ENCODE results near the gene CATSPERD. TPM values are rescaled to one million over a fixed set of nuclear protein-coding genes. Genes with fewer than 3 reads are reported as not detected.
"Not testable (repeated sequence)": the region's sequence is repeated elsewhere in the genome, so short reads cannot be mapped to it uniquely, and the experiment has no call there.

Gene CATSPERD
- total RNA-seq, 1 experiment from 2014 or later = not detected

DNA sequence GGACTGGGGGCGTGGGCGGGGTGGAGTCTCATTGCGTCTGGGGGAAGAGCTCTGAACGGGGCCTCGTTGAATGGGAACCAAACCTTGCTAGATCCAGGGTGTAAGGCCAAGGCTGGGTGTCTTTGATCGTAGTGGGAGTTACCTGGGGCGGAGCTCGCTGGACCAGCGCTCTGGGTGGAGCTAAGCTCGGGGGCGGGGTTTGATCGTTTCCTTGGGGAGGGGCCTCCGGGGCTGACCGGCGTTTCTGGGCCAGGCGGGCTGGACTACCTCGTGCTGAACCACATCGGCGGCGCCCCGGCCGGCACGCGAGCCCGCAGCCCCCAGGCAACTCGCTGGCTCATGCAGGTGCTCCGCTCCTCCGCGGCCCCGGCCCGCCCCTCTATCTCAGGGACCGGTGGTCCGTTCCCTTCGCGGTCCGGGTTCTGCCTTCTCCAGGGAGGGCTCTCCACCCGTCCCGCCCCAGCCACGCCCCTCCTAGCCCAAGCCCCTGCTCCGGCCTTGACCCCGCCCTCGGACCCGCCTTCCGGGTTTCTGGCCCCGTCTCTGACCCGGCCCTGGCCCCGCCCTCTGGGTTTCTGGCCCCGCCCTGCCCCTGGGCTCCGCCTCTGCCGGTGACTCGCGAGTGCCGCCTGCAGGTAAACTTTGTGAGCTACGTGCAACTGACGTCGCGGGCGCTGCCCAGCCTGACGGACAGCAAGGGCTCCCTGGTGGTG lies 33.6 kb upstream of the CATSPERD start:
- DNase-seq (ENCODE audit: low spot score) = peak; percentile 81

DNA sequence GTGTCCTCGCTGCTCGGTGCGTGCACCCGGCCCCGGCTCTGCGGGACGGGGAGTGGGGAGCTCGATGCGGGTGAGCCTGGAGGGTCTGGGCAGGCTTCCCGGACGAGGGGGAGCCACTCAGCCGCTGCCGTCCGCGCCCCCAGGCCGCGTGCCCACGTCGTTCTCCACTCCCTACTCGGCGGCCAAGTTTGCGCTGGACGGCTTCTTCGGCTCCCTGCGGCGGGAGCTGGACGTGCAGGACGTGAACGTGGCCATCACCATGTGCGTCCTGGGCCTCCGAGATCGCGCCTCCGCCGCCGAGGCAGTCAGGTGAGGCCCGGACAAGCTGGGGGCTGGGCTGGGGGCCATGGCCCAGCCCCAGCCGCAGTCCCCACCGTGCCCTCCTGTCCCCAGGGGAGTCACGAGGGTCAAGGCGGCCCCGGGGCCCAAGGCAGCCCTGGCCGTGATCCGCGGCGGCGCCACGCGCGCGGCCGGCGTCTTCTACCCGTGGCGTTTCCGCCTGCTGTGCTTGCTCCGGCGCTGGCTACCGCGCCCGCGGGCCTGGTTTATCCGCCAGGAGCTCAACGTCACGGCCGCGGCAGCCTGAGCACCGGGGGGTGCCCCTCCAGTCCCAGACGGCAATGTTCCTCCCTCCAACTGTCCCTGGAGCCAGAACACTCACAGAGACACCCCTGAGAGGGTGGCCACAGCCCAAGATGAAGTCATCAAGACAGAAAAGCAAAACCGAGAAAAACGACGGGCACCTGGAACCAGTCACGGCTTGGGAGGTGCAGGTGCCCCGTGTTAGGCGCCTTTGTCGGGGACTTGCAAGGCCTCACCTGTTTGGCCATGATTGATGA lies 32.9 kb upstream of the CATSPERD start:
- no peak for DNase-seq (ENCODE audit: low spot score)

DNA sequence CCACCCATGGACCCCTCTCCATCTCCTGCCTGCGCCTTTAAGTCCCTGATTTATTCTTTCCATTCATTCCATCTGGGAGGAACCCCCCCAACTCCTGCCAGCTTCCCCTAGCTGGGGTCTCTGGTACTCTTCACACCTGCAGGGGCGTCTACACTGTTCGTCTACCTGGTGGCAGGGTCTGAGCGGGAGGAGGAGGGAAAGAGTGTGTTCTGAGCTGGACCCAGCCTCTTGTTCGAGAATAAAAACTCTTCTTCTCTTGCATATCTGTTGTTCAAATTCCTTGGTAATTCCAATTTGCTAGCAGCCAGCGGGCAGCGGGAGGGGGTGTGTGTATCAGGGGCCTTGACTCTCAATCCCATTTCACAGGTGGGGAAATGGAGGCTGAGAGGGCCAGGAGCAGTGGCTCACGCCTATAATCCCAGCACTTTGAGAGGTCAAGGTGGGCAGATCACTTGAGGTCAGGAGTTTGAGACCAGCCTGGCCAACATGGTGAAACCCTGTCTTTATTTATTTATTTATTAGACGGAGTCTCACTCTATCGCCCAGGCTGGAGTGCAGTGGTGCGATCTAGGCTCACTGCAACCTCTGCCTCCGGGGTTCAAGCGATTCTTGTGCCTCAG lies 32.1 kb upstream of the CATSPERD start:
- DNase-seq (ENCODE audit: low spot score) = not testable (repeated sequence)

DNA sequence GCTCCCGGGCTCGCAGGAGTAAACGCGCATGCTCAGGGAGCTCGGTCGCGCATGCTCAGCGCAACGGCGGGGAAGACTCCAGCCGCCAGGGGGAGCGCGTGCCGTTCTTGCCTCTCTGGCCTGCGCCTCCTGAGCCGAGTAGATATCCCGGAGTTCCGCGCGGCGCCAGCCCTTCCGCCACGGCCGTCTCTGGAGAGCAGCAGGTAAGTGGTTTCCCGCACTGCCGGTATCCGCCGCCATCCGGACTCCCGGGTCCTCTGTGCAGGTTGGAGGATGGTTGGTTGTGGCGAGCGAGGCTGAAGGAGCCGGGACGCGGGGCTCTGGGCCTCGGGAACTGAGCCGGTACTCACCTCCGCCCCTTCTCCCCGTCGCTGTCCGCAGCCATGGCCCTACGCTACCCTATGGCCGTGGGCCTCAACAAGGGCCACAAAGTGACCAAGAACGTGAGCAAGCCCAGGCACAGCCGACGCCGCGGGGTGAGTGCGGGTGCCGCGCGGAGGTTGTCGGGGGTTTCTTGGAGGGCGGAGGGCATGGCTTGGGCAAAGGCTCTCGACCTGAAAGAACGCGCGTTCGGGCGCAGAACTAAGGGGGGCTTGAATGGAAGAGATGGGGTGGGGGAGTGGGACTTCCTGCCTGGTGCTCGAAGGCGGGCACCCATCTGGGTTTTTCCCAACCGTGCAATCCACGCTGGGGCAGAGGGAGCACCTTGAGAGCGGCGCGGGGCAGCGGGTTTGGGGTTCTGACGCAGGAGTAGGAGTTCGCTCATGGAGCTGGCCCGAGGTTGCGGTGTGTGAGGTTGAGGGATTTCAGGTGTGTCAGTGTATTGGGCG lies 30.1 kb upstream of the CATSPERD start, which contains the start of gene RPL36:
TSS of gene RPL36 (plus strand) at position 171 of the 830 bp plus-strand sequence. CDS start at position 384, 213 bp downstream.
- DNase-seq (ENCODE audit: low spot score) = peak; percentile 96

DNA sequence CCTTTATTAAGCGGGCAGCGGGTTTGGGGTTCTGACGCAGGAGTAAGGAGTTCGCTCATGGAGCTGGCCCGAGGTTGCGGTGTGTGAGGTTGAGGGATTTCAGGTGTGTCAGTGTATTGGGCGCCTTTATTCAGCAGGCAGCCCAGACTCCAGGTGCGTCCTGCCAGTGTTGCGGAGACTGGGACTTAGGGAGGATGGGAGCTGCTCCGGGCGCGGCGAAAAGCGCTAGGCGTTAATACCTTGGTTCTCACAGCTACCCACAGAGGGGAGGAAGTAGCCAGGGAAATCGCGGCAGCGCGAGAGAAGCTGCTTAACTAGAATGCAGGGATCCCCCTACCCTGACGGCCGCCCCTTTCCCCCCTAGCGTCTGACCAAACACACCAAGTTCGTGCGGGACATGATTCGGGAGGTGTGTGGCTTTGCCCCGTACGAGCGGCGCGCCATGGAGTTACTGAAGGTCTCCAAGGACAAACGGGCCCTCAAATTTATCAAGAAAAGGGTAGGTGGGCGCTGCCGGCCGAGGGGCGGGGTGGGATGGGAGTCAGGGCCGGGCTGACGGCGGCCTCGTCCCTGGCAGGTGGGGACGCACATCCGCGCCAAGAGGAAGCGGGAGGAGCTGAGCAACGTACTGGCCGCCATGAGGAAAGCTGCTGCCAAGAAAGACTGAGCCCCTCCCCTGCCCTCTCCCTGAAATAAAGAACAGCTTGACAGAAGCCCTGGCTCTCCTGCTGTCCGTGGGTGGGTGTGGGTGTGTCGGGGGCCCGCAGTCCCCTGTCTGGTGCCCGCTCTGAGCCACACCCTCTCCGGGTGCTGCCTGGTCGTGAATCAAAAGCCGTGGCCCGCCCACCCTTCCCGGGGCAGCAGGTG lies 29.2 kb upstream of the CATSPERD start:
- DNase-seq (ENCODE audit: low spot score) = peak; percentile 53

DNA sequence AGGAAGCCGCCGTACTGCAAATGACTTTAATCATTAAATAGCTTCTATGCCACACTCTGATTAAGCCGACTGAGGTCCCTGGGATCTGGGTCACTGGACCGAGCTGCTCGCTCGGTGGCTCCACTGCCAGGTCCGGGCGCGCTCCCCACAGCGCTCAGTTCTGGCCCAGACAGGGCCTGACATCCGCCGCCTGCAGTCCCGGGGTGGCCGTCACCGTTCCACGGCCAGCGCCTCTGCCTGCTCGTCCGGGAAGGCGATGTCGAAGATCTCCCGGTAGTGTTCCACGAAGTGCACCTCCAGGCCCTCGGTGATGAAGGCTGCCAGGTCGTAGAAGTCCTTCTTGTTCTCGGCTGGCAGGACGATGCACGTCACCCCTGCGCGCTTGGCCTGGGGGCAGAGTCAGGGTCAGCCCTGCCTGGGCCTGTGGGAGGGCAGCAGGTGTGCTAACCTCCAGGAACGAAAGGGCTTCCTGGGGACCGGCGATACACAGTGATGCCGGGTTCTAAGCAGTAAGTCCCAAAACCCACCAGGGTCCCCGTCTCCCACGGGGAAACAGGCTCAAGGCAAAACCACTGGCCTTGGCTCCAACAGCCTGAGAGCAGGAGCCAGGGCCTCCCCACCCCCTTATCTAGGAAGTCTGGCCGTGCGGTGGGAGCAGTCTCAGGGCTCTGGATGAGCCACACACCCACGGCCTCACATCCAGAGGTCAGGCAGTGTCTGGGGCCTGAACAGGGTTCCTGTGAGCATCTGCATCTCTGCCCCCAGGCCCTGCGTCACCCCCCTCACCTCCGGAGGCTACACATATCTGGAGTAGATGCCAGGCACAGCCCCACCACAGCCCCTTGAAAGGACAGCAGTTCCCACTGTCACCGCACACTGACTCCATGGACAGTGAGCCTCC lies 28.4 kb upstream of the CATSPERD start:
- no peak for DNase-seq (ENCODE audit: low spot score)

DNA sequence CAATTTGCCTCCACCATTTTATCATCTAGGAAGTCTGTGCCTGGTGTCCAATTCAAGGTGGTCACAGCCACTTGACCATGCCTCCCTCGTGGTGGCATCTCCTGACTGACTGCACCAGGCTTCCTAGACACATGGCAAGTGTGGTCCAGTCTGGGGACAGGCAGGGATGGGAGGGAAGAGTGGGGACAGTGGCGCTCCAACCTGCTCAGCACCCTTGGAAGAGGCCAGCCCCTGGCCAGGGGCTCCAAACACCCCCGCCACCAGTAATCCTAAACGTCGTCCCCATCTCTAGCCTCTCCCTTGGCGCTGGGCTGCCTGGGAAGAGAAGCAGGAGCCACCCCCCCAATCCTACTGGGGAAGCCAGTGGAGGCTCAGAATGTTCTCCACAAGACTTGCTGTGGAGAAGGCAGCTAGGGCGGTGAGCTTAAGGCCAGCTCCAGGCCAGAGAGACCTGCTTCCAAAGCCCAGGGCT lies 27.7 kb upstream of the CATSPERD start:
- no peak for DNase-seq (ENCODE audit: low spot score)

DNA sequence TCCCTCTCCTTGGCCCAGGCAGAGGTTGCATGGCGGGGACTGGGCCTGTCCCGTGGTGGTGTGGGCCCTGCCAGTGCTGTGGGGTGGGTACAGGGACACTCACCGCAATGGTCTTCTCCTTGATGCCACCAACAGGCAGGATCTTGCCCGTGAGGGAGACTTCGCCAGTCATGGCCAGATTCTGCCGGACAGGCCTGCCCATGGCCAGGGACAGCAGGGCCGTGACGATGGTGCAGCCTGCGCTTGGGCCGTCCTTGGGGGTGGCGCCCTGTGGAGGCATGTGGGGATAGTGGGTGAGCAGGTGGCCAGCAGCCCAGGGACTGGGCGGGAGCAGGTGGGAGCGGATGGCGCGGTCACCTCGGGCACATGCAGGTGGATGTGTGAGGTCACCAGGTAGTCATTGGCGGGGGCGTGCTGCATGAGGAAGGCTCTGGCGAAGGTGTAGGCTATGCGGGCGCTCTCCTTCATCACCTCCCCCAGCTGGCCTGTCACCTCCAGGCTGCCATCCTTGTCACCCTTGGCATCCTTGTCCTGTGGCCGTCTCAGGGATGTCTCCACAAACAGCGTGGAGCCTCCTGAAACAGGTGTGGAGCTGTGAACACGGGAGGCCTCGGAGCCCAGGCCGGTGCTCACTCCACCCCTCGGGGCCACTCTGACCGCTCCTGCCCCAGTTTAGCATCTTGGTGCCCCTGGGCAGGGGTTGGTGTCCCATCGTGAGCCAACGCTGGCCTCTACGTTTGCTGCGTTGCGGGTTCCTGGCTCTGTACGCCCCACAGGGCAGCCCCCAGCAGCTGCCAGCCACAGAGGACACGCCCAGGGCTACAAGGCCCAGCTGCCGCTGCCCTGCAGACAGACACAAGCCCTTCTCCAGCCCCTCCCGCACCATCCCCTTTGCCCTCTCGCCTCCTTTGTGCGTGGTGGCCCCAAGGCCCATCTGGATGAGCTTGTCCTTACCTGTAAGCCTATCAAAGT lies 27.0 kb upstream of the CATSPERD start:
- DNase-seq (ENCODE audit: low spot score) = no peak

DNA sequence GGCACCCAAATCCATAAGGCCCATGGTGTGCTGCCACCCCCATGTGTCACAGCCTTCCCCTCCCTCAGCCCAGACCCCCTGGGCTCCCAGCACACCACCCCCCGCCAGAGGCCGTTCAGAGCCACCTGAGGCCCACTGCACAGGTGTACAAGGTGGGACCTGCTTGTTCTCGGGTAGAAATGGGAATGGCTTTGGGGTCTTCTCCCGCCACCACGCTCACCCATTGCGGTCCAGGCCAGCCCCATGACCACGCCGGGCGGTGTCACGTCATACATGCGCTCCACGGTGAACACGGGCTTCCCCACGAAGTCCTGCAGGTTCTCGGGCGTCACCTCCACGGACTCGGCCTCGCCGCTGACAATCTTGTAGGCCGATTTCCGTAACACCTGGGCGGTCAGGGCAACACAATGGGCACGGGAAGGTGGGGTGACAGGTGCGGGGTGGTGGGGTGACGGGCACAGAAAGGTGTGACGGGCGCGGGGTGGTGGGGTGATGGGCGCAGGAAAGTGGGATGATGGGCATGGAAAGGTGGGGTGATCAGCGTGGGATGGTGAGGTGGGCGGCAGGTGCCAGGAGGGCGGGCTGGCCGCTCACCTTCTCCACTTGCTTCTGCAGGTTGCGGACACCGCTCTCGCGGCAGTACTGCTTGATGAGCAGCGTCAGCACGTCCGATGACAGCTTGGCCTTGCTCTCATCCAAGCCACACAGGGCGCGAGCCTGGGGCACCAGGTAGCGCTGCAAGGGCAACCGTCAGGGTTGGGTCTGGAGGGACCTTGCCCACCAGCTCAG lies 26.1 kb upstream of the CATSPERD start:
- DNase-seq (ENCODE audit: low spot score) = no peak

DNA sequence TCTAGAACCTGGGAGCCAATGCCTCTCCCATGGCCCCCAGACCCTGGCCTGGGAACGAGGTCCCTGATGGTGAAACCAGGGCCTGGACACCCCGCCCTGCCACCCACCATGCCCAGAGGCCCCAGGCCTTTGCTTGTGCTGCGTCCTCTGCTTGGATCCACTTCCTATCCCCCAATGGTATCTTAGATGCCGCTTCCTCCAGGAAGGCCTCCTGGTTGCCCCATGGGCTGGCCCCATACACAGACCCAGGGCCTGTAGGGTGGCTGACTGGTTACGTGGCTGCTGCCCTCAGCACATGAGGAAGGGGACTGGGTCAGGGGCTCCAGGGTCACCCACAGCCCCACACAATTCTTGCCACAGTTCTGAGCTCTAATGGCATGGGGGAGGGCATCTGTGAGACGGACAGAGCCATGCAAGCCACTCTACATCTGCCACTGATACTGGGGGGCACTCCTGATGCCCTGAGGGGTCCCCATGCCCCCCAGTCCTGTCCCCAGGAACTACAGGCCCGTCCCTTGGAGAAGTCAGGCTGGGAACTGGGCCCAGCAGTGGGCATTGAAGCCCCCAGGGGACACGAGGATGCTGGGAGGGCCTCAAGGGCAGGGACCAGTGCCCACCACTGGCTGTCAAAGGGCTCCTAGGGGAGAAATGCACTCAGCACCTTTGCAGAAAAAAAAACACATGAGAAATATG lies 25.3 kb upstream of the CATSPERD start:
- no peak for DNase-seq (ENCODE audit: low spot score)

DNA sequence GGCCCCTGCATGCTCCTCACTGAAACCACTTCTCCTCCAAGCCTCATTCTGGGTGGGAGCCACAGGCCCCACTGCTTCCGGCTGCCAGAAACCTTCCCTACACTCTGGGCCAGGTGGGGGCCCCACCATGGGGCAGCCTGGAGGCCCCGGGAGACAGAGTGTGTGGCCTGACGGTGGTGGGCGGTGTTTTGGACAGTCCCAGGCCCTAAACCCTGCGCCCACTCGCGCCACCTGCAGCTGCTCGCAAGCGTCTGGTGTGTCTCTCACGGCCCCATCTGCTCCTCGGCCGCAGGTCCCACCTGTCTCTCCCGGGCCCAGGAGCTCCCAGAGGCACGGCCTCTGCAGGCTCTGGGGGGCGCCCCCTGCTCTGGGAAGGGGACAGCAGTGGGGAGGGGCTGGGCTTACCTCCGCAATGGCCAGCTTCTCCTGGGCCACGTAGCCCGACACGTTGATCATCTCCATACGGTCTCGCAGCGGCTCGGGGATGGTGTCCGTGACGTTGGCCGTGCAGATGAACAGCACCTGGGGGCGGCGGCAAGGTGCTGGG lies 24.7 kb upstream of the CATSPERD start:
- DNase-seq (ENCODE audit: low spot score) = no peak

DNA sequence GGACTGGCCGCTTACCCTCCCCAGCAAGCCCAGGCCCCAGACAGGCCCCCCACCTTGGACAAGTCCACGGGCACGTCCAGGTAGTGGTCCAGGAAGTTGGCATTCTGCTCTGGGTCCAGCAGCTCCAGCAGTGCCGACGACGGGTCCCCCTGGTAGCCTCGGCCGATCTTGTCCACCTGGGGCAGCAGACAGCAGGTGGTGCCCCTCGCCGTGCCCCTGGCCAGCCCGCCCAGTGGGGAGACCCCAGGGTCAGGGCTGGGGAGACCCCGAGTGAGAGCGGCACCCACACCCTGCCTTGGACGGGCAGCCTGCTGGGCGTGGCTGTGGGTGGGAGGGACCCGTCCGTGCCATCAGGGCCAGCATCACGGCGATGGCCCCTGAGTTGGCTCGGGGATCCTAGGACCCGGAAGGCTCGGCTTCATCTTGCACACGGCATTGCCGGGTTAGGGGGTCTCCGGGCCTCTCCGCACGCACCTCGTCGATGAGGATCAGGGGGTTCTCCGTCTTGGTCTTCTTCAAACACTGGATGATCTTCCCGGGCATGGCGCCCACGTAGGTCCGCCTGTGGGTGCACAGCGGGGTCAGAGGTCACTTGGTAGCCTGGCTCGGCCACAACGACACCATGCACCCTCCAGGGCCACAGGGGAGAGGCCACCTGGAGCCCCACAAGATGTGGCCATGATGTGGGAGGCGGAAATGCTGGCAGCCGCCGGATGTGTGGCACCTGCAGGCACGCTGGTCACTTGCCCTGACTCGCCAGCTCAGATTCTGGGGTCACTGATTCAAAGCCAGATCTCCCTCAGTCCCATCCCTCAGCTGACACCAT lies 24.0 kb upstream of the CATSPERD start:
- no peak for DNase-seq (ENCODE audit: low spot score)

DNA sequence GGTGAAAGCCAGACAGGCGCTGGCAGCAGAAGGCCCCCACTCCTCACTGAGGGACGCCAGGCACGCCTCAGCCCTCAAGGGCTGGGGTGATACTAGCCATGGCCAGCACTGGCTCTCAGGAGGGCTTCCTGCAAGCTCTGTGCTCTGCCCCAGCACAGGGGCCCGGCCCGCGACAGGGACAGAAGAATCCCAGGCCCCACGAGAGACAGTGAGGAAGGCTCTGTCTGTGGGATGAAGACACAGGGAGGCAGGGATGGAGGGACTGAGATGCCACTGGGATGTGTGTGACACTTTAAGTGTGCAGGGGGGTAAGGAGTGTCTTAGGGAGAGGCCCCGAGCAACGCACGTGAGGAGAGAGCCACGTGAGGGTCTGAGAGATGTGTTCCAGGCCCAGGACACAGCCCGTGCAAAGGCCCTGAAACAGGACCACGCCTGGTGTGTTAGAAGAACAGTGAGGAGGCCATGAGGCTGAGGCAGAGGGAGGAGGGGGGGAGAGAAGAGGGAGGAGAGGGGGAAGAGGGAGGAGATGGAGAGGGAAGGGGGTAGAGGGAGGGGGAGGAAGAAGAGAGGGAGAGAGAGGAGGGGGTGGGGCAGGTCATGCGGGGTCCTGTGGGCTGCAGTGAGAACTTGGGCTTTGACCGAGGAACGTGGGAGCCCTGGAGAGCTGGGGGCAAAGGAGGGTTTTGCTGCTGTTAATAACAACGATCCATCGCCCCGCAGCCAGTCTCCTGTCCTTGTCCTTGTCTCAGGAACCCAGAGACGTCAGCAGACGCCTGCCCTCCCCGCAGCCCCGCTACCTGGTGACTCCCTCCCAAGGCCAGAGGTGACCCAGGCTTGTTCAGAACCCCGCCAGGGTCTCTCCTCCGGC lies 23.2 kb upstream of the CATSPERD start:
- DNase-seq (ENCODE audit: low spot score) = no peak

DNA sequence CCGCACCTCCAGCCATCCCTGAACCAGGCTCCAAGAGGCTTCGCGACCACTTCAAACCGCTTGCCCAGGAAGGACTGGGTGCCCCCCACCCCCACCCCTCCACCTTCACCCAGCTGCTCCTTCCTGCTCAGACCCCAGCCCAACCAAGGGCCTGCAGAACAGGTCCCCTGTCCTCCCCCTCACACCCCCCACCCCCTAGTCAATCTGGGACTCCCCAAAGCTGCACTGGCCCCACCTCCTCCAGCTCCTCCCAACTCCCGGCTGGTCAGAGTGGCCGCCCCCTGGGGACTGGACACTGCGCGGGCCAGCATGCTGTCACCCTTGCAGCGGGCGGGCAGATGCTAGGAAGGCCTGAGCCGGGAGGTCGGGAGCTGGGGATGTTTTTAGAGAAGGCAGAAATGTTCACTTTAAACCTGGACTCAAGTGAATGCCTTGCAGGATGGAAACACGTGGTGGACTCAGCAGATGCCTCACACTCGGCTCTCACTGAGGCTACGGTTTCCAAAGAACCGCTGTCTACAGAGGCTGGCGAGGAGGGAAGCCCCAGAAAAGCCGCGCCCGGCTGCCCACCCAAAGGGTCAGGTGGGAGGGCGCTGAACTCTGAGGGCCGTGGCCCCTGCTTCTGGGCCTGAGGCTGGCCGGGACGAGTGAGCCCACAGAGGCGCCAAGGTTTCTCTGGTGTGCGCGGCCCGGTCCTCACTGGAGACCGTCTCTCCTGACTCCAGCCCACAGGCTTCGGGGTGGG lies 22.4 kb upstream of the CATSPERD start:
- DNase-seq (ENCODE audit: low spot score) = no peak
